ENCODE measurements around the gene CTXND2. TPM values are rescaled to one million over a fixed set of nuclear protein-coding genes. Genes with fewer than 3 reads are reported as not detected.

The CTXND2 gene
- total and polyA plus RNA-seq, 2 of the 4 experiments (the other 2 are of a cell fraction), result not detected

DNA sequence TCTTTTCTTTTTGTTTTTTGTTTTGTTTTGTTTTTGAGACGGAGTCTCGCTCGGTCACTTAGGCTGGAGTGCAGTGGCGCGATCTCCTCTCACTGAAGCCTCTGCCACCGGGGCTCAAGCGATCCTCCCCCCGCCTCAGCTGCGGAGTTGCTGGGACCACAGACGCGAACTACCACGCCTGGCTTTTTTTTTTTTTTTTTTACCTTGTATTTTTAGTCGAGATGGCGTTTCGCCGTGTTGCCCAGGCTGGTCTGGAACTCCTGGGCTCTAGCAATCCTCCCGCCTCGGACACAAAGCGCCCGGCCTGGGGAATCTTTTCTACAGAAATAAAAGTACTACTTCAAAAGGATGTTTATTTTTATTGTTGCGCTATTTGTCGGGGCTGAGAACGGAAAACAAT, 38.1 kb downstream of the CTXND2 start:
- no CpG with 5 or more reads among the region's 23 CpGs for WGBS, 2 experiments (ENCODE audit: extremely low coverage in 2 of 2, insufficient read length in 1 of 2)
- Histone ChIP-seq H3K4me2 (ENCODE audit: low read depth, low read length) (no peak overlapping the region), H2BK20ac (ENCODE audit: low read depth, low read length) (no peak overlapping the region), H3K4me1 (ENCODE audit: control insufficient read depth, insufficient read depth, low read length) (peaks cover 2% of the 10 kb centered on the region; the same call in 1 of the 2 replicates), H2BK15ac (ENCODE audit: low read depth, low read length) (no peak overlapping the region), H3K18ac (ENCODE audit: low read depth, low read length) (no peak overlapping the region), H3K9me1 (ENCODE audit: insufficient read depth, low read length) (0 out of 2 replicates have a peak, but pooled peaks cover 3% of the 10 kb centered on the region), H3K4me3 (ENCODE audit: insufficient read depth, low read depth, low read length) (no peak overlapping the region), H4K91ac (ENCODE audit: insufficient read depth, low read depth, low read length) (no peak overlapping the region), H3K9ac (ENCODE audit: low read depth, low read length) (no peak overlapping the region), H2BK5ac (ENCODE audit: low read depth, low read length, poor library complexity, severe bottlenecking) (no peak overlapping the region), H3K4ac (ENCODE audit: low read depth, low read length) (no peak overlapping the region), H3K23ac (ENCODE audit: low read depth, low read length) (no peak overlapping the region), H3K27ac (ENCODE audit: insufficient read depth, low read length) (no peak overlapping the region), H4K8ac (ENCODE audit: low read depth in 2 of 2, low read length in 2 of 2) (peak overlapping the region in 1 of 2 experiments; percentile 82; a peak in 1 of 4 replicates), H2AK9ac (replicated peaks; ENCODE audit: low read depth, low read length, poor library complexity) (no peak overlapping the region), H3K79me1 (ENCODE audit: low read depth in 1 of 2, low read length in 2 of 2) (peaks cover 12 to 20% of the 10 kb centered on the region in 2 experiments), H4K20me1 (ENCODE audit: insufficient read depth, low read length) (no peaks in the 10 kb centered on the region), H4K5ac (ENCODE audit: low read depth, low read length) (no peak overlapping the region), H2BK120ac (ENCODE audit: low read depth, low read length) (no peak overlapping the region), H3K36me3 (ENCODE audit: control insufficient read depth, insufficient read depth, low read length) (peaks cover 13% of the 10 kb centered on the region), H3K9me3 (ENCODE audit: control insufficient read depth, insufficient read depth, low read length) (no peaks in the 10 kb centered on the region), H3K56ac (ENCODE audit: extremely low read depth, insufficient read depth, low read length) (no peak overlapping the region), H2AK5ac (ENCODE audit: low read depth, low read length) (no peak overlapping the region), H3K27me3 (ENCODE audit: control insufficient read depth, insufficient read depth, low read length) (no peaks in the 10 kb centered on the region), H2AFZ (replicated peaks; ENCODE audit: low read length, poor library complexity) (no peak overlapping the region), H3K14ac (replicated peaks; ENCODE audit: low read depth, low read length) (no peak overlapping the region)
- dilution Hi-C loops (cut with HindIII; ENCODE audit: low sequenced_read_pairs, unreplicated experiment) (no loop called here), intact Hi-C loops (cut with micrococcal nuclease) (no loop called here), in situ Hi-C loops (cut with MboI; ENCODE audit: low sequenced_read_pairs) (no loop called here)
- ATAC-seq (ENCODE audit: low read depth), result no peak
- TF ChIP-seq RFX5 (IDR thresholded peaks at IDR 0.05; ENCODE audit: low read depth, low read length) (no peak), CEBPB (IDR thresholded peaks at IDR 0.05; ENCODE audit: low read depth, low read length) (no peak), NFE2L2 (IDR thresholded peaks at IDR 0.05; ENCODE audit: low read depth, low read length) (no peak), POLR2A (IDR thresholded peaks at IDR 0.05; ENCODE audit: low read depth, low read length) (no peak), RAD21 (IDR thresholded peaks at IDR 0.05; ENCODE audit: low read length) (no peak), BHLHE40 (IDR thresholded peaks at IDR 0.05; ENCODE audit: low read depth, low read length) (no peak), MAFK (IDR thresholded peaks at IDR 0.05; ENCODE audit: low read depth, low read length) (no peak), SMC3 (IDR thresholded peaks at IDR 0.05; ENCODE audit: low read depth, low read length) (no peak), CHD1 (IDR thresholded peaks at IDR 0.05; ENCODE audit: low read depth, low read length) (no peak), FOS (IDR thresholded peaks at IDR 0.05; ENCODE audit: low read depth, low read length) (no peak), MXI1 (IDR thresholded peaks at IDR 0.05; ENCODE audit: borderline replicate concordance, low read depth, low read length) (no peak), MAZ (IDR thresholded peaks at IDR 0.05; ENCODE audit: borderline replicate concordance, low read depth, low read length) (no peak), RCOR1 (IDR thresholded peaks at IDR 0.05; ENCODE audit: insufficient replicate concordance, low read length) (no peak)
- TF ChIP-seq, protein P1, sequence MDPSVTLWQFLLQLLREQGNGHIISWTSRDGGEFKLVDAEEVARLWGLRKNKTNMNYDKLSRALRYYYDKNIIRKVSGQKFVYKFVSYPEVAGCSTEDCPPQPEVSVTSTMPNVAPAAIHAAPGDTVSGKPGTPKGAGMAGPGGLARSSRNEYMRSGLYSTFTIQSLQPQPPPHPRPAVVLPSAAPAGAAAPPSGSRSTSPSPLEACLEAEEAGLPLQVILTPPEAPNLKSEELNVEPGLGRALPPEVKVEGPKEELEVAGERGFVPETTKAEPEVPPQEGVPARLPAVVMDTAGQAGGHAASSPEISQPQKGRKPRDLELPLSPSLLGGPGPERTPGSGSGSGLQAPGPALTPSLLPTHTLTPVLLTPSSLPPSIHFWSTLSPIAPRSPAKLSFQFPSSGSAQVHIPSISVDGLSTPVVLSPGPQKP (IDR thresholded peaks at IDR 0.05; ENCODE audit: borderline replicate concordance, low read depth, low read length), result no peak
- TF ChIP-seq, protein P2, sequence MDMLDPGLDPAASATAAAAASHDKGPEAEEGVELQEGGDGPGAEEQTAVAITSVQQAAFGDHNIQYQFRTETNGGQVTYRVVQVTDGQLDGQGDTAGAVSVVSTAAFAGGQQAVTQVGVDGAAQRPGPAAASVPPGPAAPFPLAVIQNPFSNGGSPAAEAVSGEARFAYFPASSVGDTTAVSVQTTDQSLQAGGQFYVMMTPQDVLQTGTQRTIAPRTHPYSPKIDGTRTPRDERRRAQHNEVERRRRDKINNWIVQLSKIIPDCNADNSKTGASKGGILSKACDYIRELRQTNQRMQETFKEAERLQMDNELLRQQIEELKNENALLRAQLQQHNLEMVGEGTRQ (IDR thresholded peaks at IDR 0.05; ENCODE audit: low read depth, low read length), result no peak
- TF ChIP-seq, protein P3, sequence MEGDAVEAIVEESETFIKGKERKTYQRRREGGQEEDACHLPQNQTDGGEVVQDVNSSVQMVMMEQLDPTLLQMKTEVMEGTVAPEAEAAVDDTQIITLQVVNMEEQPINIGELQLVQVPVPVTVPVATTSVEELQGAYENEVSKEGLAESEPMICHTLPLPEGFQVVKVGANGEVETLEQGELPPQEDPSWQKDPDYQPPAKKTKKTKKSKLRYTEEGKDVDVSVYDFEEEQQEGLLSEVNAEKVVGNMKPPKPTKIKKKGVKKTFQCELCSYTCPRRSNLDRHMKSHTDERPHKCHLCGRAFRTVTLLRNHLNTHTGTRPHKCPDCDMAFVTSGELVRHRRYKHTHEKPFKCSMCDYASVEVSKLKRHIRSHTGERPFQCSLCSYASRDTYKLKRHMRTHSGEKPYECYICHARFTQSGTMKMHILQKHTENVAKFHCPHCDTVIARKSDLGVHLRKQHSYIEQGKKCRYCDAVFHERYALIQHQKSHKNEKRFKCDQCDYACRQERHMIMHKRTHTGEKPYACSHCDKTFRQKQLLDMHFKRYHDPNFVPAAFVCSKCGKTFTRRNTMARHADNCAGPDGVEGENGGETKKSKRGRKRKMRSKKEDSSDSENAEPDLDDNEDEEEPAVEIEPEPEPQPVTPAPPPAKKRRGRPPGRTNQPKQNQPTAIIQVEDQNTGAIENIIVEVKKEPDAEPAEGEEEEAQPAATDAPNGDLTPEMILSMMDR (conservative IDR thresholded peaks at IDR 0.05; ENCODE audit: low read depth, low read length), result no peak
- no TSS peak for BruUV-seq (replicated peaks)
- CTCF ChIA-PET, result no interaction called here
- no peak for DNase-seq
- POLR2A ChIA-PET (ENCODE audit: unreplicated experiment), result no interaction called here
